Fibroblast of mammary gland (primary cell): Measurements from ENCODE around the gene MPP2.
A peak's percentile ranks its signal among the peaks of the same experiment; 100 is the strongest.

Experiments
- DNase-seq: peaks from one replicate; pipeline ENCODE4 v3.0.0-alpha.2; 2010; ENCODE audit warnings: low read depth
- H3K4me3 ChIP-seq: 2 replicates; pipeline ENCODE4 v1.5.1; 2011; ENCODE audit warnings: low read depth, mild to moderate bottlenecking, low read length, moderate library complexity; ENCODE audit not compliant: control insufficient read depth
- TF ChIP-seq, protein P1 (sequence below): conservative IDR thresholded peaks from 2 replicates; pipeline ENCODE4 v1.5.1; 2011; ENCODE audit warnings: low read depth, low read length, inconsistent platforms; ENCODE audit not compliant: control insufficient read depth, insufficient read depth

The MPP2 gene

GRCh38 chr17:43950554-43950953, 43.2 kb upstream of the MPP2 start:
- TF ChIP-seq, protein P1, sequence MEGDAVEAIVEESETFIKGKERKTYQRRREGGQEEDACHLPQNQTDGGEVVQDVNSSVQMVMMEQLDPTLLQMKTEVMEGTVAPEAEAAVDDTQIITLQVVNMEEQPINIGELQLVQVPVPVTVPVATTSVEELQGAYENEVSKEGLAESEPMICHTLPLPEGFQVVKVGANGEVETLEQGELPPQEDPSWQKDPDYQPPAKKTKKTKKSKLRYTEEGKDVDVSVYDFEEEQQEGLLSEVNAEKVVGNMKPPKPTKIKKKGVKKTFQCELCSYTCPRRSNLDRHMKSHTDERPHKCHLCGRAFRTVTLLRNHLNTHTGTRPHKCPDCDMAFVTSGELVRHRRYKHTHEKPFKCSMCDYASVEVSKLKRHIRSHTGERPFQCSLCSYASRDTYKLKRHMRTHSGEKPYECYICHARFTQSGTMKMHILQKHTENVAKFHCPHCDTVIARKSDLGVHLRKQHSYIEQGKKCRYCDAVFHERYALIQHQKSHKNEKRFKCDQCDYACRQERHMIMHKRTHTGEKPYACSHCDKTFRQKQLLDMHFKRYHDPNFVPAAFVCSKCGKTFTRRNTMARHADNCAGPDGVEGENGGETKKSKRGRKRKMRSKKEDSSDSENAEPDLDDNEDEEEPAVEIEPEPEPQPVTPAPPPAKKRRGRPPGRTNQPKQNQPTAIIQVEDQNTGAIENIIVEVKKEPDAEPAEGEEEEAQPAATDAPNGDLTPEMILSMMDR, result no peak
- no peak for DNase-seq
- no peak overlapping the region for H3K4me3 ChIP-seq

GRCh38 chr17:43949781-43950180, 42.4 kb upstream of the MPP2 start:
- no peak overlapping the region for H3K4me3 ChIP-seq
- DNase-seq, result no peak
- TF ChIP-seq, protein P1, result no peak

GRCh38 chr17:43946781-43947180, 39.4 kb upstream of the MPP2 start:
- DNase-seq, result no peak
- no peak overlapping the region for H3K4me3 ChIP-seq
- TF ChIP-seq, protein P1, result no peak

- no peak overlapping the region for H3K4me3 ChIP-seq
- DNase-seq, result peak; percentile 71
- TF ChIP-seq, protein P1, result no peak
Observed at GRCh38 chr17:43945074-43945829, 37.9 kb upstream of the MPP2 start.

DNA sequence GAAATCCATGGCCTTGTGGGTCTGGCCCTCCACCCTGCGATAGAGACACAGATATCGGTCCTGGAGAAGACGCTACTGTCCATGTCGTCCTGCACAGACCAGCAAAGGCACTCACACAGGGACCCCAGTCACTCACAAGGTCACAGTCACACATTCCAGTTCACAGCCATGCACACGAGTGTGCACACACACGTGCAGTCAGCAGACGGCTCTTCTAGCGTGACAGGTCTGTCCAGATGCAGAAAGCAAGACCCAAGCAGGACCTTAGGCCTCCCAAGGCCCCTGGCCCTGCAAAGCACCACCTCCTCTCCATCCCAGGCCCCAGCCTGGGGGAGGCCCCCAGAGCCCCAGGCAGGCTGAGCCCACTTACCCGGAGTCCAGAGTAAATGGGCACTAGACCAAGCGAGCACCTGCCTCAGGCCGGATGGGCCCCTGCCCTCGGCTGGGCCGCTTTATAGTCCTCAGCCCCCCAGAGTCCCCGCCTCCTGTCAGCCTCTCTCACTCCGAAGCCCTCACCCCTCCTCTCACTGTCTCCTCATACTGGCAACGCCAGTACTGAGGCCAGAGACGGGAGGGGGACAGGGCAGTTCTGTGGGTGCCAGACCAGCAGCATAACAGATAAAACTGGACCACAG, 34.8 kb upstream of the MPP2 start, which contains the start of gene PPY:
Gene PPY (minus strand): TSS at position 426 of the 635 bp plus-strand sequence. CDS start 822 bp downstream, outside the sequence.
- H3K4me3 ChIP-seq, result no peak within 1 kb of the TSS
- TF ChIP-seq, protein P1, result no peak
- DNase-seq, result no peak

- no peak overlapping the region for H3K4me3 ChIP-seq
Observed at GRCh38 chr17:43940630-43941029, 33.3 kb upstream of the MPP2 start.

More at GRCh38 chr17:43940630-43941029, 33.3 kb upstream of the MPP2 start:
- DNase-seq, result no peak
- TF ChIP-seq, protein P1, result peak; percentile 54
